NCI-H748 (cell line): ENCODE results near the gene DRICH1.
"Not testable (repeated sequence)": the region's sequence is repeated elsewhere in the genome, so short reads cannot be mapped to it uniquely, and the experiment has no call there.

Experiments used
- DNase-seq: peaks from one replicate; lab custom pipeline; 2025; ENCODE audit not compliant: unreplicated experiment; lab: John Stamatoyannopoulos, UW

The DRICH1 gene

DNA sequence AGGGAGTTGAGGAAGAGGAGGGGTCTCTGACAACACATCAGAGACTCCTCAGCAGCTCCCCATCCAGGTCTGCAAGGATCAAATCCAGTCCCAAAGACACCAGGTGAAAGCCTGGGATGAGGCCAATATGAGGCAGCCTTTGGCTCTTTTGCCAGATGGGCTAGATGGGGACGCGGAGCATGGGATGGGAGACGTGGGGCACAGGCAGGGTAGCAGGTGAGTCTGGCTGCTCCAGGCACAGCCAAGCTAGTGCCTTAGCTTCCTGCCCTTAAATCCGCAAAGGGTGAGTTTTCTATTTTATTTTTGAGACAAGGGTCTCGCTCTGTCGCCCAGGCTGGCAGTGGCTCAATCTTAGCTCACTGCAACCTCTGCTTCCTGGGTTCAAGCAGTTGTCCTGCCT lies 19.6 kb upstream of the DRICH1 start:
- no peak for DNase-seq

DNA sequence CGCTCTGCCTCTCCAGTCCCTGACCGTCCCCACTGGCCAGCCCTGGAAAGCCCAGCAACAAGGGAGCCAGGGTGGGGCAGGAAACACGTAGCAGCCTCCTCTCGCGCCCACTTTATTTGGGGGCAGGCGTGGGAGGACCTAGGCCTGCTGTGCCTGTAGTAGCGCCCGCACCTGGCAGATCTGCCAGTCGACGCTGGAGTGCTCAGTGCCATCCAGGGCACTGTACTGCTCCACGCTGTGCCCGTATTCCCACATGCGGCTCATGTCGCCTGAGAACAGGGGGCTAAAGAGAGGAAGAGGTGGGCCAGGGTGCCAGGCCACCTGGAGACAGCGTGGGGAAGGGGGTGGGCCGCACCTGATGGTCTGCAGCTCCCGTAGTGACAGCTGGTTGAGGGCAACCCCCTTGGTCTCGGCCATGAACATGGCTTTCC lies 17.0 kb upstream of the DRICH1 start:
- no peak for DNase-seq

DNA sequence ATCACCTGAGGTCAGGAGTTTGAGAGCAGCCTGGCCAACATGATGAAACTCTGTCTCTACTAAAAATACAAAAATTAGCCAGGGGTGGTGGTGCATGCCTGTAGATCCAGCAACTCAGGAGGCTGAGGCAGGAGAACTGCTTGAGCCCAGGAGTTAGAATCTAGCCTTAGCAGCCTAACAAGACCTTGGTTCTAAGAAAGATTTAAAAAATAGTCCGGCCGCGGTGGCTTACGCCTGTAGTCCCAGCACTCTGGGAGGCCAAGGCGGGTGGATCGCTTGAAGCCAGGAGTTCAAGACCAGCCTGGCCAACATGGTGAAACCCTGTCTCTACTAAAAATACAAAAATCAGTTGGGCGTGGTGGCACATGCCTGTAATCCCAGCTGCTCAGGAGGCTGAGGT lies 14.4 kb upstream of the DRICH1 start:
- not testable (repeated sequence) for DNase-seq

DNA sequence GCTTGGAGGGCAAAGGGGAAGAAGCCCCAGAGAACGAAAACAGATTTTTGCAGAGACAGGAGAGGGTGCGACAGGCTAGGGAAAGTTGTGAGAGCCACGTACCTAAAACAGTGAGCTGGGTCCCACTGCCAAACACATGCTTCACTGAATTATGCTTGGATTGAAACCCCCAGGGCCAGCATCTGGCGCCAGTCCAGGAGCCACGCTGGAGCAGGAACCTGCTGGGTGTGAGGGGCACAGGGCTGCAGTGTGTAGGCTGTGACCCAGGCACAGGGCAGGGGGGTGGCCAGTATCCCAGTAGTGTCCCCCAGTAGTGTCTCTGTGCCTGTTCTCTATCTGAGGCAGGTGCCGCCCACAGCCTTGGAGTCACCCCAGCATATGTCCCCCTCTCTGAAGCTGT lies 8.1 kb upstream of the DRICH1 start:
- not testable (repeated sequence) for DNase-seq

DNA sequence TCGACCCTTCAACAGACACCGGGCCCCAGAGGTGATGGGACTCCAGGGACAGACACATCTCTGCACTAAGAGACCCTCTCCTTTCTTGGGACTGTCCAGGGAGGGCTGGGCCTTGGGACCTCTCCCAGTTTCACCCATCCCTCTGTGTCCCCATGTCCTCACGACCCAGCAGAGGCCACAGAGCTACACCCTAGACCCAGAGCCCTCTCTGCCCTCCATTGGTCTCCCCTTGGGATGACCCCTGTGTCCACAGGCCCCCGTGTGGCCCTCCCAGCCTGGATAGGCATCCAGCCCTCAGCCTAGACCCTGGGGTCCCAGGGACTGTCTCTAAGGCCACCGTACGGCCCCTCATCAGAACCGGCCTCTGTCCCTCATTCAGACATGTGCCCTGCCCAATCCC lies 7.5 kb upstream of the DRICH1 start:
- DNase-seq = no peak

DNA sequence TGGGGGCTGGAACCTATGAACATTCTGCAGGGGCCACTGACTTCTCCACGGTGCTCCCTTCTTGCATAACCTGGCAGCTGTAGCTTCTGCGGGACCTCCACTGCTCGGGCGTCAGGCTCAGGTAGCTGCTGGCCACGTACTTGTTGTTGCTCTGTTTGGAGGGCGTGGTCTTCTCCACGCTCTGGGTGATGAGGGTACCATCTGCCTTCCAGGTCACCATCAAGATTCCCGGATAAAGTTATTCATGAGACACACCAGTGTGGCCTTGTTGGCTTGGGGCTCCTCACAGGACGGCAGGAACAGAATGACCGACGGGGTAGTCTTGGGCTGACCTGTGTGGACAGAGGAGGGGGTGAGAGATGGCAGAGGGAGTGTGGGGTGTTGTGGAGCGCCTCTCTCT lies 6.5 kb upstream of the DRICH1 start:
- no peak for DNase-seq

DNA sequence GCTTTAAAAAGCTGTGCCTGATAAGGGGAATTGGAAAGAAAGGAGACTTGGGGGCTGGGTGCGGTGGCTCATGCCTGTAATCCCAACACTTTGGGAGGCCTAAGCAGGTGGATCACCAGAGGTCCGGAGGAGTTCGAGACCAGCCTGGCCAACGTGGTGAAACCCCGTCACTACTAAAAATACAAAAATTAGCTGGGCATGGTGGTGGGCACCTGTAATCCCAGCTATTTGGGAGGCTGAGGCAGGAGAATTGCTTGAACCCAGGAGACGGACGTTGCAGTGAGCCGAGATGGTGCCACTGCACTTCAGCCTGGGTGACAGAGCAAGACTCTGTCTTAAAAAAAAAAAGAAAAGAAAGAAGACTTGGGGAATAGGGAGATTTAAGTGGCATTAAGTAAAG lies 3.2 kb upstream of the DRICH1 start:
- DNase-seq = not testable (repeated sequence)

DNA sequence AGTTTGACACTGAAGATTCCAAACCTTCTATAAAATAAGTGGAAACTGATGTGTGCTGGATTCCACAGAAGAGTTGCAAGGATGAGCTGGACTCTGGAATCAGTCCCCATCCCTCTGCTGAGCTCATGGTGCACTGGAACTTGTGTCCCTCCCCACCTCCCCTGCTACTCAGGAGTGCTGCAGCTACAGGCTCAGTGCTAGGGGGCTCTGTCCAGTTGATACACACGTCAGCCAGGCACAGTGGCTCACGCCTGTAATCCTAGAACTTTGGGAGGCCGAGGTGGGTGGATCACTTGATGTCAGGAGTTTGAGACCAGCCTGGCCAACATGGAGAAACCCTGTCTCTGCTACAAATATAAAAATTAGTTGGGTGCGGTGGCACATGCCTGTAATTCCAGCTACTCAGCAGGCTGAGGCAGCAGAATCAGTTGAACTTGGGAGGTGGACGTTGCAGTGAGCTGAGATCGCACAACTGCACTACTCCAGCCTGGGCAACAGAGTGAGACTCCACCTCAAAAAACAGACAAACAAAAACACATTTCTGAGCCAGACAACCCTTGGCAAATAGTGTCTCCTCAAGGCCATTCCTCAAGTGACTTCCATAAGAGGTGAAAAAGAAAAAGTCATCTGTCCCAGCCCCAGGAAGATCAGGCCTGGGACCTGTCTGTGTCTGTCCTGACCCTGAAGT lies 3.9 kb downstream of the DRICH1 start:
- not testable (repeated sequence) for DNase-seq

DNA sequence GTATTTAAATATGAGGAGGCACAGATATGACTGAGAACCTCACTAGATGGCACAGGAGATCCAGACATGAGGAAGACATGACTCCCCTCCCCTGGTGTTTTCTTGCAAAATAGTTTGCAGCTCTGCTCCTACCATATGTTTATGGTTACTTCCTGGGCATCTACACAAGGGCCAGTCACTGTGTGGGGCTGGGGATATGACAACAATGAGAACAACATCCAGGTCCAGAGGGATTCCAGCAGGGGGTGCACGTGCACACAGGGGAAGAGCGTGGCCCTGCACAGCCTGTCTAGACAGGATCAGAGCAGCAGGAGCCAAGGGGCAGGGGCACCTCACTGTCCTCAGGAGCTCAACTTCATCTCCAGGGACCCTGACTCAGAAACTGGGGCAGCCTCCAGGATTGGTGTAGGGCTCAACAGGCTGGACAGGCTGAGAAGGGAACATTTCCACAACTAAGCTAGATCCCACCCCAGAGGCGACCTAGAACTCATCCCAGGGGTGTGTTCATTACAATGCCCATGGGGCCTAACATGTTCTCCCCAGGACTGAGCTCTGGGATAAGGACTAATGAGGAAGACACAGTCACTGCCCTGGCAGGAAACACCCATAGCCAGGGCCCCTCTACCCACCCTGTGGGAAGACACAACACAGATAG lies 4.6 kb downstream of the DRICH1 start:
- DNase-seq = peak; percentile 18

DNA sequence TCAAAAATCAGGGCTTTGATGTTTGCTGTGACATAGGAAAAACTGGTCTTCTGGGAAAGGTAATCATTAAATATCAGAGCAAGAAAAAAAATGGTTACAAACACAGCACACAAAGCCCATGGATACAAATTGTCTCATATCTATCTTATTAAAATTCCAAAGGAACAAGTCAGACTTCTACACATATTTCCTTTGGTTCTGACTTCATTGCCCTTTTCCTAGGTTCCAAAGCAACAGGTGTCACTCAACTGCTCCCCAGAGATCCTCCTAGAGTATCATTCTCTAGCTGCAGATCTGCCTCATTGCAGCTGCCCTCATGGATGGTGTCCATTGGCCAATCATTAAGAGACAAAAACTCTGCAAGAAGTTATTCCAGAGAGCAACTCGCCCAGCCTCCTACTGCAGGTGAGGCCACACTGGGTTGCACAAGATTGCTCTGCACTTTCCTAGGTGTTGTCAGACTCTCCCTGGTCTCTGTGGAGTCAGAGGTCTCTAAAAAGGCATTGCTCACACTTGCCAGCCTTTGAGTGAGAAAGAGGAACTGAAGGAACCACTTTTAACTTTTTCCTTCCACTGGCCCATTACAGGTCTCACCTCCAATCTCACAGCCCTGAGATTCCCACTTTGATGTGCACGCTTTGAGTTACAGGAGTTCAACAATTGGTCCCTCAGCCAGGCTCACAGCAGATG lies 5.7 kb downstream of the DRICH1 start:
- DNase-seq = no peak

DNA sequence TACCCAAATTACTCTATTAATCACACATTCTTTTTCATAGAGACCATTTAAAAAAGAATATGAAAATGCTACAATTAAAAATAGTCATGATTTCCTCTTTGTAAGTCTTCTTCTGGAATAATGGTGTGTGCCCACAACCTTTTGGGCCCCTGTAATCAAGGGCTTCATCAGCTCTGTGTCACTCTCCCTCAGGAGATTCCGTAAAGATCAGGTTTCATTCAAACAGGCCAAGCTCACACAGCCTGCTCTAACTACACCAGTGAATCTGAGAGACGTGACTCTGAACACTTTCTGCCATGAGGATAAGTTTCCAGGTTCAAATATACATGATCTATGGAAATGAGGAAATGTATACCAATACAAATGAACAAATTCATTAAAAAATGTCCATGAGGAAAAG lies 9.5 kb downstream of the DRICH1 start:
- DNase-seq = no peak

DNA sequence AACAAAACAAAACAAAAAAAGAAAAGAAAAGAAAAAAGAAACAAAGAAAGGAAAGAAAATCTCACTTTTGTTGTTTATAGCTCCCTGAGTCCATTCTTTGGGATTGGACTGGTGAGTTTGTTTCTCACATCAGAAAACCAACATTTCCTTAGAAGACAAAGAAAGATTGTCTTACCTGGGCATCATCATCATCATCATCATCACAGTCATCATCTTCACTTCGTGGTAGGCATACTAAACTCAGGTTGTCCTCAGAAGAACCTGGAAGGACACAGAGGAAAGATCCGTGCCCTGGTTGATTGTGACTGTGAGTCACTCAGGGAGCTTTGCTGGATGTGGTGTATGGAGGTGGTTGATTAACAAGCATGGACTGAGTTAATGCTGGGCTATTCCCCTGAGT lies 10.2 kb downstream of the DRICH1 start:
- not testable (repeated sequence) for DNase-seq

DNA sequence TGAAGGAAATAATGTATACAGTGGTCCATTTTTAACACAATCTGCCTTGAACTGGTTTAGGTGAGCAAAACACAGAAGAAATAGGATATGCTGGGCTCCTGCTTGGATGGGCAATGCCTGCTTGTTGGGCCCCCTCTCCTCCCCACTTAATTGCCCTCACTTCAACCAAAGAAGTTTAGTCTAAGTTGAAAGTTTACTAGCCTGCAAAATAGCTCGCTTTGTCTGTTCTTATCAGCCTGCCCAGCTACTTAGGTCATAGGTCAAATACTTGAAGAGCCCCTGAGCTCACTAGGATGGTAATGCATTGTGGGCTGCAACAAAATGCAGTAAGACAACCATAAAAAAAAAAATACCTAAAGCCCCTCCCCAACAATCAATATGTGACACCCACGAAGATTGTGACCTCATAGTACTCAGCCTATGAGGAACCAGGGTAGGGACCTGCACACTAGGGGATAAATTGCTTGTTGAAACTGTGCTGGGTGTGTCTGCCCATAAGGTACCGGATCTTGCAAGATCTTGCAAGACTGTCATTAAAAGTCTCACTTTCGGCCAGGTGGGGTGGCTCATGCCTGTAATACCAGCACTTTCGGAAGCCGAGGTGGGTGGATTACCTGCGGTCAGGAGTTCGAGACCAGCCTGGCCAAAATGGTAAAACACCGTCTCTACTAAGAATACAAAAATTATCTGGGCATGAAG lies 10.9 kb downstream of the DRICH1 start:
- no peak for DNase-seq

DNA sequence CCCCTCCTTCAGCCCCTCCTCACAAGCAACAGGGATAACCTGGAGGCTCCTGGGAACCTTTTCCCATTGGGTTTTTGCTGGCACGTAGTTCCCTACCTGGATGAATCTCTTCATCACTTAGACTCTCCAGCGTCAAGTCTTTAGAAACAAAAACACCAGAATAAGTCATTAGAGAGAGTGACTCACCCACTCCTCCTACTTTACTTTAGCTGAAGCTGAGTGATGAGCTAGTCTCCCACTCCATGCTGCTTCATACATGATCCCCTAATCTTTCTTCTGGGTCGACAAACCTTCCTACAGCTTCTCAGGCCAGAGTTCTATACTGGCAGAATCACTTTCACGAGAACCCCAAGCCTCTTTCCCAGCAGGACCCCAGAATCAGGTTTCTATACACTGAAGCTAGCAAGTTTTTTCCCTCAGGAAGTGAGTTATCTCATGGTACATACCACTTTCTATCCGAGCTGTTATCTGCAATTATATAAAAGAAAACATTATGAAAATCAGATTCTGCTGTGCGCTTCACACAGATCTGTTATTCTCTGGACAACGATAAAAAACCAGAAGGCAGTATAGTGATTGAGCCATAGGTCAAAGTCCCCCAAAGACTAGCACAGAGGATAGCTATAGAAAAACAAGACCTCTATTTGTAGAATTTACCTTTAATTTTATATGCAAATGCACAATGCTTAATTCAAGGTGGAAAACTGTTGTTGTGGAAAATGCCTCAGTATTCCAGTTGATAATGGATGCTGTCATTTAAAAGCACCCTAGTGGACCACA lies 18.7 kb downstream of the DRICH1 start:
- no peak for DNase-seq

DNA sequence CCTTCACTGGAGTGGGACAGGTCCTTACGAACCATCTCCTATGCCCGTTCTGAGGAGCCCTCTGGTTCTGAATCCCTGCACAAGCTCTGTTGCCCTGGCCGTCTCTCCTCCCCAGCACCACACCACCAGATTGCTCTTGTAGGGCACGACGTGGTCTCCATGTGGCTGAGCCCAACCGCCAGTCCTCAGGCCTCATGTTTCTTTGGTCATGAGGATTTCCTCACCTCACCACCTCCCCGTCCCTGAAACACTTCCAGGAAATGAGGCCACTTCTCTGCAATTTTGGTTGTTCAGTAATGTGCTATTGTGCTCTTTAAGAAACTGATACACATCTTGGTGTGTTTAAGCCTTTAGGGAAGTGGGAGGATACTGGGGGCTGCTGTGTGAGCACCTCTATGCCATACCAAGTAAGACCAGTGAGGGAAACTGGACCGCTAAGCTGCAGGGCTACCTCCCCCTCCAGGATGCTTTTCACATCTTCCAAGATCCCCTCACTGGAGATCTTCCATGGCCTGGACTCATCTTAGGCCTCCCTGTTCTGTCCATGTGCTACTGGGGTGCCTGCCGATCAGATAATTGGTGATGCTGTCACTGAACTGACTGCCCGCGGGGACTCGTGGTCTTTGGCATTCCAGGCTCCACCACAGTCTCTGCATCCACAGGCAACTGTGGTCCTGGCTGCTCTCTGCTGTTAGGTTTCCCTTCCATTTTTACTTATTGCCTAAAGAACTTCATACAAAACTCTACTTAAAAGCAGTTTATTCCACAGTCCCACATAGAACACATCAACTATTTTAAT lies 21.9 kb downstream of the DRICH1 start:
- DNase-seq = no peak

DNA sequence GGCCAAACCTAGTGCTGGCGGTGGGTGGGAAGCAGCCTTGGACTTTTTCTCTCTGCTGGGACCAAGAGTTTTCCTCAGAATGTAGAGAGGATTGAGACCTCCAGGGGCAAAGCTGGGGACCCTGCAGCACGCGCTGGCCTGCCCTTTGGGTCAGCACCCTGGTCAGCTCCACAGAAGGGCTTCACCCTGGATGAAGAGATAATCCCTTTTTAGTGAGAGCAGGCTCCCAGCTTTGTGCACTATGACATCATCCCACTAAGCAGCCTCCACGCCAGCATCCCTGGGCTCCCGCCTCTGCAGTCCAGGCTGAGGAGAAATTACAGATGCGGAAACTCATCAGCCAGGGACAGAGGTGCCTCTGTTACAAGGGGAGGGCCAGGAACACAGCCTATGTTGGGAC lies 23.5 kb downstream of the DRICH1 start:
- DNase-seq = no peak

DNA sequence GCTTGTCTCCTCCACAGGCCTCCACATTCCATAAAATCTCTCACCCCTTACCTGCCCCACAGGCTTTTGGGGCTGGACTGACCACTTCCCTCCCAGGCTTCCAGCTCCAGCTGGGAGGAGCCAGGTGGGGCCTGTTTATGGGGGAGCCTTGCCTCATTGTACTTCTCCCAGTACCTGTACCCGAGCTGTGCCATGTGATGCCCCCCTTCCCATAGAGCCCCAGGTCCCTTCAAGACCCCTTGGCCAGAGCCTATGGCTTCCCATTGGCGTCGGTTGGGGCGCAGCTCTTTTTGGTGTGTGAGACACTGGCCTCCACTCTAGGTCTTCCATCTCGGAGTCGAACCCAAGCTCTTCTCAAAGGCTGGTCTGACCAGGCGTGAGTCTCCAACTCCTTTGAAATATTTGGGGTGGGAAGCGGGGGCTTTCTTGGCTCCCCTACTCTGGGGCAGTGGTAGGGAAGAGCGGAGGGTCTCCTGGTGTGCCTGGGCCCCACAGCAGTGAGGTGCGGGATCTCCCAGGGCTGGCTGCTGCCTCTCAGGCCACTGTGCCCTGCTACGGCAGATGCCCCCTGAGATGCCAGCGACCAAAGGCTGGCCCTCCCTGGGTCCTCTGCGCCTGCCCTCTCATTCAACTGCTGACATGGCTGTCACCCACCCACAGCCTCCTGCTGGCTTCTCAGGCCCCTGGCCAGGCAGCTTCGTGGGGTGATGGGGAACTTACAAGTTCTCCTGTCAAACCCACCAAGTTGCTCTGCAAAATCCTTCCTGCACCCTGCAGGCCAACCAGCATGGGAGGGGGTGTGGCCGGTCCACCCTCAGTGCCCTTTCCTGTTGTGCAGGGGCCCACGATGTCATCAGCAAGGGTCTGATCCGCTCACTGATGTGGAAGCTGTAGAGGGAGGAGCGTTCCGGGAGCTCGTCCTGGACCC lies 25.7 kb downstream of the DRICH1 start:
- DNase-seq = no peak

DNA sequence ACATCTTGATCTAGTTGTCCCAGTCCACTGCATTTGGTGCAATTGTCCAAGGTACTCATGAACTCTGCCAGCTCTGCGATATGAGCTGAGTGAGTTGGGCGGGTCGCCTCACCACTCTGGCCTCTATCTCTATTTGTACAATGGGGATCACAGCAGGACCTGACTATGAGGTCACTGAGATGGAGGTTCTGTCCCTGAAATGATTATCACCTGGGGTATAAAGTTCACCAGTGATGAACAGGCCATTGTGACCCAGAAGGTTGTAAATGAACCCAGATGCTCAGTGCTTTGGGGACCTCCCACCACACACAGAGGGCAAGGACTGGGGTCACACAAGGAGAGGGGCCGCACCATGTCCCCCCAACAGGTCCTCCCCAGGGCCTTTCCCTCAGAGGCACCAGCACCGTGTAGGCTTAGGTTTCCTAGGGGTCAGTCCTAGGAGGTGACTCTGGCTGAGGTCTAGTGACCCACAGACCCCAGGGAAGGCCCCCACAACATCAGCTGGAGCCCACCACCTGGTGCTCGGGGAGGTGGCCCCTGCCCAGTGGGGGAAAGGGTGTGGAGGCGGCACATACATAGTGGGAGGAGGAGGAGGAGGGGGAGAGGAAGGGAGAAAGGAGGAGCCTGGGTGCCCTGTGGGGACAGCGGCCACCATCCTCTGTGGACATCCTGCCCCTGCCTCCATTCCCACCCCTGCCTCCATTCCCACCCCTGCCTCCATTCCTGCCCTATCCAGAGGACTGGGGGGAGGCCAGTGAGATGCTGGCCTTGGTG lies 27.0 kb downstream of the DRICH1 start:
- DNase-seq = no peak
